Glomerular visceral epithelial cell (primary cell): ENCODE results near the gene RFFL.
"Not testable (repeated sequence)": the region's sequence is repeated elsewhere in the genome, so short reads cannot be mapped to it uniquely, and the experiment has no call there.

Experiments
- DNase-seq: peaks from one replicate; pipeline ENCODE4 v3.0.0-alpha.2; 2016; ENCODE audit errors: extremely low spot score

RFFL gene

GRCh38 chr17:35006961-35007360, 56.5 kb downstream of the RFFL start:
- DNase-seq: no peak

GRCh38 chr17:35006345-35006744, 57.2 kb downstream of the RFFL start:
- no peak for DNase-seq

GRCh38 chr17:35003778-35004177, 59.7 kb downstream of the RFFL start:
- no peak for DNase-seq

- DNase-seq: peak; percentile 73
Observed at GRCh38 chr17:35002876-35003551, 60.5 kb downstream of the RFFL start.

- no peak for DNase-seq
Observed at GRCh38 chr17:35001549-35001948, 62.0 kb downstream of the RFFL start.

- DNase-seq: not testable (repeated sequence)
Observed at GRCh38 chr17:35000965-35001364, 62.5 kb downstream of the RFFL start.

- DNase-seq: no peak
Observed at GRCh38 chr17:34999456-34999855, 64.1 kb downstream of the RFFL start.

GRCh38 chr17:34998205-34998604, 65.3 kb downstream of the RFFL start:
- peak; percentile 77 for DNase-seq

GRCh38 chr17:34997355-34997862, 66.1 kb downstream of the RFFL start:
- DNase-seq: no peak

GRCh38 chr17:34996422-34997285, 66.9 kb downstream of the RFFL start:
- DNase-seq: no peak

- DNase-seq: no peak
Observed at GRCh38 chr17:34993031-34993430, 70.5 kb downstream of the RFFL start.

- no peak for DNase-seq
Observed at GRCh38 chr17:34991606-34992005, 71.9 kb downstream of the RFFL start.

- DNase-seq: no peak
Observed at GRCh38 chr17:34990921-34991365, 72.6 kb downstream of the RFFL start.

- DNase-seq: no peak
Observed at GRCh38 chr17:34989473-34989872, 74.0 kb downstream of the RFFL start.

- no peak for DNase-seq
Observed at GRCh38 chr17:34988644-34989043, 74.9 kb downstream of the RFFL start.

GRCh38 chr17:34987232-34987631, 76.3 kb downstream of the RFFL start:
- DNase-seq: no peak

- no peak for DNase-seq
Observed at GRCh38 chr17:34981538-34982241, 81.8 kb downstream of the RFFL start.

GRCh38 chr17:34980681-34981537, 82.6 kb downstream of the RFFL start:
- peak; percentile 83 for DNase-seq

- peak; percentile 94 for DNase-seq
Observed at GRCh38 chr17:34980353-34980680, 83.2 kb downstream of the RFFL start, which contains the start of gene LIG3. Gene LIG3, plus strand, starts transcription at chr17:34980512. Its CDS starts 2,494 bp downstream, at chr17:34983006.

GRCh38 chr17:34979650-34980352, 83.7 kb downstream of the RFFL start:
- no peak for DNase-seq

GRCh38 chr17:34979153-34979552, 84.4 kb downstream of the RFFL start:
- no peak for DNase-seq
